ENCODE data around the gene CDH12. TPM values are rescaled to one million over a fixed set of nuclear protein-coding genes. Genes with fewer than 3 reads are reported as not detected.

CDH12 gene
- polyA plus RNA-seq, 2 of the 4 experiments (the other 2 are of a cell fraction): 0.04 TPM; not detected in 1

DNA sequence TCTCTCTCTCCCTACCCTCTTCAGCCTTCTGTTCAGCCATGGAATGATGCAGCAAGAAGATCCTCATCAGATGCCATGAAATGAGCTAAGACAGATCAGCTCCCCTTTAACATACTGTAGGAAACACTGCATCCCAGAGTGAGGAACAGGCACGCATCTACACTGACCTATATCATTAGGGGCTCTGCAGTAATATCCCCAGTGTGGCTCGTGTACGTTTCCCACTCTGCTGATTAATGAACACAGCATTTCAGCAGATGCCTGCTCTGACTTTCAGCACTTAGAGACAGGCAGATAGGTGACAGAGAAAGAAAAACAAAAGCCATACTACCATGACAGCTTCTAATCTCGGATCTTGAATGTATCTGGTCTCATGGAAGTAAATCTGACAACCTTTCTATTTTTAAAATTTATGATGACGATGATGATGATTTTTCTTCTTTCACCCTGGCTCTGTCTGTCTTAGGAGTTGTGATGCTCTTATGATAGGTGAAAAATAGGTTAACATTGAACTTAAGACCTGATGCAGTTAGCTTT lies 750.3 kb downstream of the CDH12 start (continued):
- TF ChIP-seq, protein P1, sequence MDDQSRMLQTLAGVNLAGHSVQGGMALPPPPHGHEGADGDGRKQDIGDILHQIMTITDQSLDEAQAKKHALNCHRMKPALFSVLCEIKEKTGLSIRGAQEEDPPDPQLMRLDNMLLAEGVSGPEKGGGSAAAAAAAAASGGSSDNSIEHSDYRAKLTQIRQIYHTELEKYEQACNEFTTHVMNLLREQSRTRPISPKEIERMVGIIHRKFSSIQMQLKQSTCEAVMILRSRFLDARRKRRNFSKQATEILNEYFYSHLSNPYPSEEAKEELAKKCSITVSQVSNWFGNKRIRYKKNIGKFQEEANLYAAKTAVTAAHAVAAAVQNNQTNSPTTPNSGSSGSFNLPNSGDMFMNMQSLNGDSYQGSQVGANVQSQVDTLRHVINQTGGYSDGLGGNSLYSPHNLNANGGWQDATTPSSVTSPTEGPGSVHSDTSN (IDR thresholded peaks at IDR 0.05): no peak
- TF ChIP-seq, protein P2, sequence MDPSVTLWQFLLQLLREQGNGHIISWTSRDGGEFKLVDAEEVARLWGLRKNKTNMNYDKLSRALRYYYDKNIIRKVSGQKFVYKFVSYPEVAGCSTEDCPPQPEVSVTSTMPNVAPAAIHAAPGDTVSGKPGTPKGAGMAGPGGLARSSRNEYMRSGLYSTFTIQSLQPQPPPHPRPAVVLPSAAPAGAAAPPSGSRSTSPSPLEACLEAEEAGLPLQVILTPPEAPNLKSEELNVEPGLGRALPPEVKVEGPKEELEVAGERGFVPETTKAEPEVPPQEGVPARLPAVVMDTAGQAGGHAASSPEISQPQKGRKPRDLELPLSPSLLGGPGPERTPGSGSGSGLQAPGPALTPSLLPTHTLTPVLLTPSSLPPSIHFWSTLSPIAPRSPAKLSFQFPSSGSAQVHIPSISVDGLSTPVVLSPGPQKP (IDR thresholded peaks at IDR 0.05; ENCODE audit: low read depth, low read length): no peak

DNA sequence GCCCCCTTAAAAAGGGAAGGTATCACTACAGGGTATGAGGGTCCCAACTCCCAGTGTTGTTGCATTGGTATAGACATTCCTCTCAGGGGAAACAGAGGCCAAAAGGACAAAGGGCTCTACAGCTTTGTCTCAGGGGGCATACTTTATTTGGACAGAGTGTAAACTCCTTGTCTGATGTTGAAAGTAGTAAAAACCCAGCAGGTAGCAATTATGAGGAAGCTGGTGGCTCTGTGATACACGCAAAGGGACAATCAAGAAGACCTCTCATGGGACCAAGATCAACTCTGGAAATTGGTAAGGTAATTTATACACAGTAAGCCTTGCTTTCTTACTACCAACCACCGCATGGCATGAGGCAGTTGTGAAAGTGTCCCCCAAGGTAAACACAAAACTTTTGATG lies 764.6 kb downstream of the CDH12 start:
- no peak overlapping the region for H3K4me2 ChIP-seq
- POLR2A ChIA-PET: no interaction called here
- no peak overlapping the region for H3K4me3 ChIP-seq
- no peaks in the 10 kb centered on the region for H3K9me3 ChIP-seq
- ATAC-seq: no peak
- CTCF ChIA-PET: no interaction called here
- TF ChIP-seq, protein P3, sequence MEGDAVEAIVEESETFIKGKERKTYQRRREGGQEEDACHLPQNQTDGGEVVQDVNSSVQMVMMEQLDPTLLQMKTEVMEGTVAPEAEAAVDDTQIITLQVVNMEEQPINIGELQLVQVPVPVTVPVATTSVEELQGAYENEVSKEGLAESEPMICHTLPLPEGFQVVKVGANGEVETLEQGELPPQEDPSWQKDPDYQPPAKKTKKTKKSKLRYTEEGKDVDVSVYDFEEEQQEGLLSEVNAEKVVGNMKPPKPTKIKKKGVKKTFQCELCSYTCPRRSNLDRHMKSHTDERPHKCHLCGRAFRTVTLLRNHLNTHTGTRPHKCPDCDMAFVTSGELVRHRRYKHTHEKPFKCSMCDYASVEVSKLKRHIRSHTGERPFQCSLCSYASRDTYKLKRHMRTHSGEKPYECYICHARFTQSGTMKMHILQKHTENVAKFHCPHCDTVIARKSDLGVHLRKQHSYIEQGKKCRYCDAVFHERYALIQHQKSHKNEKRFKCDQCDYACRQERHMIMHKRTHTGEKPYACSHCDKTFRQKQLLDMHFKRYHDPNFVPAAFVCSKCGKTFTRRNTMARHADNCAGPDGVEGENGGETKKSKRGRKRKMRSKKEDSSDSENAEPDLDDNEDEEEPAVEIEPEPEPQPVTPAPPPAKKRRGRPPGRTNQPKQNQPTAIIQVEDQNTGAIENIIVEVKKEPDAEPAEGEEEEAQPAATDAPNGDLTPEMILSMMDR (IDR thresholded peaks at IDR 0.05): no peak
- TF ChIP-seq CHD2 (IDR thresholded peaks at IDR 0.05; ENCODE audit: low read length, partially characterized antibody) (no peak), MAZ (IDR thresholded peaks at IDR 0.05; ENCODE audit: borderline replicate concordance, low read depth, low read length) (no peak)
- H3K4me1 ChIP-seq: no peaks in the 10 kb centered on the region
- no peak for FAIRE-seq
- WGBS (ENCODE audit: missing lambda C conversion rate): 0% methylated on average over 2 of the region's 2 CpGs
- DNase-seq (ENCODE audit: low read depth in 1 of 2, low spot score in 1 of 2): no peak
- H3K27ac ChIP-seq: no peak overlapping the region

DNA sequence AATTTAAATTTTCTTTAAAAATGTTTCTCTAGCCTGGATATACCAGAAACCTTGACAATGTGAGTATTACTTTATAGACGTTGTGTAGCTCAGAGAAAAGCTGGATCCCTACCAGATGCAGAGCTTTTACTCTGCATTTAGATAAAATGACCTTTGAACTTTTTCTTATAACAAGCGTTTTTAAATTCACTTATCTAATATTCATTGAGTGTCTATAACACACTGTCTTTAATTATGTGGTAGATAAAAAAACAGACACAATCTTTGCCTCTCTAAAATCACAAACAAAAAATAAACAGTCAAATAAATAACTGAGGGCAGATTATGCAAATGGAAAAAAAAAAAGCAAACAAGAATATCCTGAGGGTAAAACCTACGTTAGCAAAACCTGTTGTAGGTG lies 773.6 kb downstream of the CDH12 start:
- ChIA-PET CTCF (no interaction called here), POLR2A (no interaction called here)
- TF ChIP-seq HOXB5 (CRISPR knock-in tag; IDR thresholded peaks at IDR 0.05): no peak
- TF ChIP-seq CBX8 (IDR thresholded peaks at IDR 0.05): no peak
- TF ChIP-seq POLR2A (IDR thresholded peaks at IDR 0.05; ENCODE audit: low read length): no peak
- no peak for TF ChIP-seq JUN (IDR thresholded peaks at IDR 0.05)
- no peak for TF ChIP-seq HEYL (CRISPR knock-in tag; IDR thresholded peaks at IDR 0.05)
- no peak for TF ChIP-seq FOXS1 (CRISPR knock-in tag; IDR thresholded peaks at IDR 0.05)
- TF ChIP-seq RAD21 (conservative IDR thresholded peaks at IDR 0.05 in 1 of 2, IDR thresholded peaks at IDR 0.05 in 1 of 2): no peak
- no peak for TF ChIP-seq FOSL2 (IDR thresholded peaks at IDR 0.05)
- no peak for TF ChIP-seq FOSL2 (CRISPR knock-in tag; IDR thresholded peaks at IDR 0.05)
- TF ChIP-seq RNF2 (IDR thresholded peaks at IDR 0.05; ENCODE audit: borderline replicate concordance, low read depth): no peak
- TF ChIP-seq GATA3 (IDR thresholded peaks at IDR 0.05; ENCODE audit: borderline replicate concordance): no peak
- TF ChIP-seq, protein P4, sequence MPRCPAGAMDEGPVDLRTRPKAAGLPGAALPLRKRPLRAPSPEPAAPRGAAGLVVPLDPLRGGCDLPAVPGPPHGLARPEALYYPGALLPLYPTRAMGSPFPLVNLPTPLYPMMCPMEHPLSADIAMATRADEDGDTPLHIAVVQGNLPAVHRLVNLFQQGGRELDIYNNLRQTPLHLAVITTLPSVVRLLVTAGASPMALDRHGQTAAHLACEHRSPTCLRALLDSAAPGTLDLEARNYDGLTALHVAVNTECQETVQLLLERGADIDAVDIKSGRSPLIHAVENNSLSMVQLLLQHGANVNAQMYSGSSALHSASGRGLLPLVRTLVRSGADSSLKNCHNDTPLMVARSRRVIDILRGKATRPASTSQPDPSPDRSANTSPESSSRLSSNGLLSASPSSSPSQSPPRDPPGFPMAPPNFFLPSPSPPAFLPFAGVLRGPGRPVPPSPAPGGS (IDR thresholded peaks at IDR 0.05): no peak
- no peak for TF ChIP-seq ZSCAN20 (CRISPR knock-in tag; IDR thresholded peaks at IDR 0.05)
- TF ChIP-seq CHD2 (IDR thresholded peaks at IDR 0.05; ENCODE audit: low read length, partially characterized antibody): no peak
- TF ChIP-seq NPAS2 (CRISPR knock-in tag; IDR thresholded peaks at IDR 0.05; ENCODE audit: borderline replicate concordance): no peak
- no peak for TF ChIP-seq EP300 (IDR thresholded peaks at IDR 0.05)
- TF ChIP-seq JUNB (IDR thresholded peaks at IDR 0.05): no peak
- no peak for TF ChIP-seq ZFP36 (IDR thresholded peaks at IDR 0.05; ENCODE audit: borderline replicate concordance, partially characterized antibody)
- no peak for TF ChIP-seq KDM5A (IDR thresholded peaks at IDR 0.05)
- no peak for TF ChIP-seq TP53 (CRISPR knock-in tag; IDR thresholded peaks at IDR 0.05)
- TF ChIP-seq SREBF2 (IDR thresholded peaks at IDR 0.05): no peak
- no peak for DNase-seq (ENCODE audit: low read depth in 1 of 2, low spot score in 1 of 2)
- ATAC-seq: no peak
- no peak overlapping the region for H3K4me2 ChIP-seq
- 2% methylated on average over 3 of the region's 3 CpGs for WGBS (ENCODE audit: missing lambda C conversion rate)
- H3K27ac ChIP-seq: no peak overlapping the region
- H3K4me1 ChIP-seq: no peaks in the 10 kb centered on the region
- no peak for FAIRE-seq
- H3K4me3 ChIP-seq: no peak overlapping the region
- no peaks in the 10 kb centered on the region for H3K9me3 ChIP-seq
